ENCODE measurements around the gene CHST8.

DNA sequence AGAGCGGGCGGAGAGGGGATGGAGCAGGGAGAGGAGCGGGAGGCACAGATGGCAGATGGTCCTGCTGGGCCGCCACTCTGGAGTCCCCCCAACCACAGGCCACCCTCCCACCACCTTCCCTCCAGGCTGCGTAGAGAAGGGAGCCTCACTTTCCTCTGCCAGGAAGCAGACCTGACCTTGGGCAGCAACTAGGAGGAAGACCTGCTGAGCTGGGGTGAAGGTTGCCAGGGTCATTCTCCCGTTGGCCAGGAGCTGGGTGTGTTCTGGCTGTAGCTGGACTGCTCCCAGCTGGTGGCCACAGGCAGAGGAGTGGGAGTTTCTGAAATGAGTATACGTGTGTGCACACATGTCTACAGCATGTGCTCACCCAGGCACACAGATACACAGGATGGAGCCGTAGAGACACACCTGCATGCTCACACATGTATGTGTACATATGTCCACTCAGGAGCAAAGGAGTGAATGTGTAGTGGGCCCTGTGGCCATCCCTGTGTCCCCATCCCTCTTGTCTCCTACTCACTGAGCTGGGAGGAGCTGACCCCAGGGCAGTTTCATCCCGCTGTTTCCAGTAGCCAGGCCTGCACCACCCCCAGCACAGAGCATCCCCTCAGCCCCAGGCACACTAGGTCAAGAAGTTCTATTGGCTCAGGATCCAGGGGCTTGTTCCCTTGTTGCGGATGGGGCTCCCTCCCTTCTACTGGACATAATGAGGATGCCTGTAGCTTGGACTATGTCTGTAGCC lies 53.0 kb downstream of the CHST8 start:
- TF ChIP-seq, protein P1, sequence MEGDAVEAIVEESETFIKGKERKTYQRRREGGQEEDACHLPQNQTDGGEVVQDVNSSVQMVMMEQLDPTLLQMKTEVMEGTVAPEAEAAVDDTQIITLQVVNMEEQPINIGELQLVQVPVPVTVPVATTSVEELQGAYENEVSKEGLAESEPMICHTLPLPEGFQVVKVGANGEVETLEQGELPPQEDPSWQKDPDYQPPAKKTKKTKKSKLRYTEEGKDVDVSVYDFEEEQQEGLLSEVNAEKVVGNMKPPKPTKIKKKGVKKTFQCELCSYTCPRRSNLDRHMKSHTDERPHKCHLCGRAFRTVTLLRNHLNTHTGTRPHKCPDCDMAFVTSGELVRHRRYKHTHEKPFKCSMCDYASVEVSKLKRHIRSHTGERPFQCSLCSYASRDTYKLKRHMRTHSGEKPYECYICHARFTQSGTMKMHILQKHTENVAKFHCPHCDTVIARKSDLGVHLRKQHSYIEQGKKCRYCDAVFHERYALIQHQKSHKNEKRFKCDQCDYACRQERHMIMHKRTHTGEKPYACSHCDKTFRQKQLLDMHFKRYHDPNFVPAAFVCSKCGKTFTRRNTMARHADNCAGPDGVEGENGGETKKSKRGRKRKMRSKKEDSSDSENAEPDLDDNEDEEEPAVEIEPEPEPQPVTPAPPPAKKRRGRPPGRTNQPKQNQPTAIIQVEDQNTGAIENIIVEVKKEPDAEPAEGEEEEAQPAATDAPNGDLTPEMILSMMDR (IDR thresholded peaks at IDR 0.05; ENCODE audit: insufficient read depth, low read length, poor library complexity, severe bottlenecking): no peak
- no peak for TF ChIP-seq EZH2phosphoT487 (conservative IDR thresholded peaks at IDR 0.05; ENCODE audit: low read length)
